ENCODE data around the gene CCT2.
A peak's percentile ranks its signal among the peaks of the same experiment; 100 is the strongest.

The CCT2 gene

DNA sequence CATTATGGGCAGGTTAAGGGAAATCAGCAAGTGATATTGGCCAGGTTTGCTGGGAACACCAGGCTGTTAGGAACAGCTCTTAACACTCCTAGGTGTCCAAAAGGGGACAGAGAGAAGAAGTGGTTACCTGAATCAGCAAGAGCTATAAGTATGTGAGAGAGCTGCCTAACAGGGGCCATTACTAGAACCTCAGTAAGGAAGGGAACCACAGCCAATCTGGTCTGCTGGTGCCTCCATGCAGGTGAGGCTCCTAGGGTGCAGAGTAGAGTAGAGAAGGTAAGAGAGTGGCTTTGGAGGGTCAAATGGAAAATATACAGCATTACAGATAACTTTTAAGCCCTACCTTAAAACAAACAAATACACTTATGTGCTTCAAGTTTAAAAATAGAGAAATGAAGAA, 36.6 kb upstream of the CCT2 start:
- TF ChIP-seq, protein P1, sequence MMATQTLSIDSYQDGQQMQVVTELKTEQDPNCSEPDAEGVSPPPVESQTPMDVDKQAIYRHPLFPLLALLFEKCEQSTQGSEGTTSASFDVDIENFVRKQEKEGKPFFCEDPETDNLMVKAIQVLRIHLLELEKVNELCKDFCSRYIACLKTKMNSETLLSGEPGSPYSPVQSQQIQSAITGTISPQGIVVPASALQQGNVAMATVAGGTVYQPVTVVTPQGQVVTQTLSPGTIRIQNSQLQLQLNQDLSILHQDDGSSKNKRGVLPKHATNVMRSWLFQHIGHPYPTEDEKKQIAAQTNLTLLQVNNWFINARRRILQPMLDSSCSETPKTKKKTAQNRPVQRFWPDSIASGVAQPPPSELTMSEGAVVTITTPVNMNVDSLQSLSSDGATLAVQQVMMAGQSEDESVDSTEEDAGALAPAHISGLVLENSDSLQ (IDR thresholded peaks at IDR 0.05): no peak
- TF ChIP-seq FOXK2 (IDR thresholded peaks at IDR 0.05) (no peak), ZNF384 (IDR thresholded peaks at IDR 0.05) (no peak), NFRKB (IDR thresholded peaks at IDR 0.05) (no peak), FOXM1 (IDR thresholded peaks at IDR 0.05; ENCODE audit: borderline replicate concordance) (no peak), L3MBTL2 (conservative IDR thresholded peaks at IDR 0.05) (no peak), SP1 (IDR thresholded peaks at IDR 0.05) (no peak), ELF4 (IDR thresholded peaks at IDR 0.05) (no peak), BHLHE40 (IDR thresholded peaks at IDR 0.05; ENCODE audit: borderline replicate concordance) (no peak), CTBP1 (IDR thresholded peaks at IDR 0.05; ENCODE audit: borderline replicate concordance) (no peak)
- no peak for DNase-seq (ENCODE audit: extremely low spot score)
- CTCF ChIA-PET: interaction anchor here (0.6 kb wide), 1 partner anchor 59 kb away, joined by 3 read pairs; no protein-coding TSS in a partner anchor
- POLR2A ChIA-PET: no interaction called here

DNA sequence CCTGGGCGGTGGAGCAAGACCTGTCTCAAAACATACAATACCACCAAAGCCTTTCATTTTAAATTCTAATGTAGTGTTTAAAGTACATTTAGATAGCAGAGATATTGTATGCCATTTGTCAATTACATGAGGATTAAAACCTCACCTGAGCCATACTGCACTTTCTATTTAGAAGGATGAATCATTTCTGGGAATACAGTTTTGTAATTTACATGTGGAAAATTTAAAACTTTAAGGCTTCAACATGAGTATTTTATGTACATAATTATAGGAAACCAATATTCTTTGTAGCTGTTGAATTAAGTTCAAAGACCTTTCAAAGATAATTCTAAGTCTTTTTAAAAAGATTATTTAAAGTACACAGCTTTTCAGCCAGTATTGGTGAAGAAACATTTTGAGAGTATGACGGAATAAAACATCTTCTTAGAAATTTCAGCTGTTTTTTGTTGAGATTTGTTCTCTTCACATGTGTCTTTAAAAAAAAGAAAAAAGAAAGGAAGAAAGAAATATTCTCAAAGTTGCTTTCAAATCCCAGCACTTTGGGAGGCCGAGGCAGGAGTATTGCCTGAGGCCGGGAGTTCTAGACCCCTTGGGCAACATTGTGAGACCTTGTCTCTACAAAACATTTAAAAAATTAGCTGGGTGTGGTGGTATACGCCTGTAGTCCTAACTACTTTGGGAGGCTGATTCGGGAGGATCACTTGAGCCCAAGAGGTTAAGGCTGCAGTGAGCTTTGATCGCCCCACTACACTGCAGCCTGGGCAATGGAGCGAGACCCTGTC, 34.5 kb upstream of the CCT2 start:
- POLR2A ChIA-PET: no interaction called here
- TF ChIP-seq L3MBTL2 (conservative IDR thresholded peaks at IDR 0.05): no peak
- no peak for TF ChIP-seq NFRKB (IDR thresholded peaks at IDR 0.05)
- no peak for TF ChIP-seq BHLHE40 (IDR thresholded peaks at IDR 0.05; ENCODE audit: borderline replicate concordance)
- TF ChIP-seq SUZ12 (IDR thresholded peaks at IDR 0.05): no peak
- TF ChIP-seq FOXA1 (IDR thresholded peaks at IDR 0.05): no peak
- TF ChIP-seq ZNF384 (IDR thresholded peaks at IDR 0.05): no peak
- TF ChIP-seq FOXK2 (IDR thresholded peaks at IDR 0.05): no peak
- TF ChIP-seq FOXM1 (IDR thresholded peaks at IDR 0.05; ENCODE audit: borderline replicate concordance): no peak
- TF ChIP-seq, protein P1 (IDR thresholded peaks at IDR 0.05): no peak
- TF ChIP-seq CTBP1 (IDR thresholded peaks at IDR 0.05; ENCODE audit: borderline replicate concordance): no peak
- TF ChIP-seq HDGF (IDR thresholded peaks at IDR 0.05; ENCODE audit: borderline replicate concordance): no peak
- no peak for TF ChIP-seq ELF4 (IDR thresholded peaks at IDR 0.05)
- no peak for TF ChIP-seq ARNT (IDR thresholded peaks at IDR 0.05)
- CTCF ChIA-PET: no interaction called here
- DNase-seq (ENCODE audit: extremely low spot score): no peak

DNA sequence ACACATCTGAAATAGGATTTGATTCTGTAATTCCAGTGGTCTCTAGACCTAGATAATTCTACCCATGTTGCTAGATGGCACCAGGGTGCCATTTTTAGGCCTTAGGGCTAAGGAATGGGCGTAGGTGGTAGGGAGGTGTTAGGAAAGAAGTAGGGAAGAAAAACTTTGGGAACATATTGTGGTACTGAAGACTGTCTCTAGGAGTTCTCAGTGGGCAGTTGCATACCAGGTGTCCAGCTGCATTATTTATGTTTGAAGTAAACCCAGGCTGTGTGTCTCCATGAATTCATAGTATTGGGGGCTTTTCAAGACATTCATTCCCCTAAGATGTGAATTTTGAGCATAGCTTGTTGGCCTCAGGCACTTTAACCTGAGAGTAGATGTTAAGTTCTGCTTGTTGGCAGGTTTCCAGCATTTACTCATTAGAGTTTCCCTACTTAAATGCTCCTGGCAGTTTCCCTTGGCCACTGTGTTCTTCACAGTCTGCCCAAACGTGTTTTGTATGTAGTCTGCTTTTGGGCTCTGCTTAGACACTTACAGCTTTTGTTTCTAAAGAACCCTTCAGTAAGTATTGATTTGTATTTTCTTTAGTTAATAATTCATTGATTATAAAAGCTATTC, 31.5 kb upstream of the CCT2 start:
- TF ChIP-seq SUZ12 (IDR thresholded peaks at IDR 0.05) (no peak), BHLHE40 (IDR thresholded peaks at IDR 0.05; ENCODE audit: borderline replicate concordance) (no peak), FOXM1 (IDR thresholded peaks at IDR 0.05; ENCODE audit: borderline replicate concordance) (no peak), FOXK2 (IDR thresholded peaks at IDR 0.05) (no peak), ZNF384 (IDR thresholded peaks at IDR 0.05) (no peak), NFRKB (IDR thresholded peaks at IDR 0.05) (no peak), ELF4 (IDR thresholded peaks at IDR 0.05) (no peak), CTBP1 (IDR thresholded peaks at IDR 0.05; ENCODE audit: borderline replicate concordance) (no peak), ARNT (IDR thresholded peaks at IDR 0.05) (no peak), TARDBP (IDR thresholded peaks at IDR 0.05) (no peak), SP1 (IDR thresholded peaks at IDR 0.05) (no peak), L3MBTL2 (conservative IDR thresholded peaks at IDR 0.05) (no peak), LEF1 (IDR thresholded peaks at IDR 0.05; ENCODE audit: borderline replicate concordance) (no peak), HDGF (IDR thresholded peaks at IDR 0.05; ENCODE audit: borderline replicate concordance) (no peak), FOXA1 (IDR thresholded peaks at IDR 0.05) (no peak)
- TF ChIP-seq, protein P1 (IDR thresholded peaks at IDR 0.05): no peak
- CTCF ChIA-PET: no interaction called here
- POLR2A ChIA-PET: no interaction called here
- DNase-seq (ENCODE audit: extremely low spot score): peak; percentile 25

DNA sequence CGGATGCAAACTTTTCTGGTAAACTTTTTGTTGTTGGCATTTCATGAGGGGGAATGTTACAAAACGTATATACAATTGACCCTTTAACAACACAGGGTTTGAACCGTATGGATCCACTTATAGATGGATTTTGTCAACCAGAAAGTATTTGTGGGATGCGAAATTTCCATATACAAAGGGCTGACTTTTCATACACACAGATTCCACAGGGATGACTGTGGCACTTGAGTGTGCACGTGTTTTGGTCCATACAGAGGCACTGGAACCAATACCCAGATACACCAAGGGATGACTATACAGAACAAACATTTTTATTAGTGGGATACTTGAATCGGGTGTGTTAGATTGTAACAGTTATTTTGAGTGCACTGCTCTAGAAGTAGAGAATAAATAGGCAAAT, 29.8 kb upstream of the CCT2 start:
- CTCF ChIA-PET: interaction anchor here (0.6 to 1.5 kb wide), 2 partner anchors 15 to 91 kb away, joined by 3 to 8 read pairs; no protein-coding TSS in a partner anchor

More for the DNA sequence above, 29.8 kb upstream of the CCT2 start:
- POLR2A ChIA-PET: no interaction called here
- DNase-seq (ENCODE audit: extremely low spot score): no peak
- TF ChIP-seq HDGF (IDR thresholded peaks at IDR 0.05; ENCODE audit: borderline replicate concordance): no peak
- TF ChIP-seq FOXK2 (IDR thresholded peaks at IDR 0.05): no peak
- TF ChIP-seq, protein P1 (IDR thresholded peaks at IDR 0.05): no peak
- TF ChIP-seq ZNF384 (IDR thresholded peaks at IDR 0.05): no peak
- TF ChIP-seq L3MBTL2 (conservative IDR thresholded peaks at IDR 0.05): no peak
- no peak for TF ChIP-seq ELF4 (IDR thresholded peaks at IDR 0.05)
- TF ChIP-seq NFRKB (IDR thresholded peaks at IDR 0.05): no peak
- no peak for TF ChIP-seq FOXA1 (IDR thresholded peaks at IDR 0.05)
- TF ChIP-seq ARNT (IDR thresholded peaks at IDR 0.05): no peak
- no peak for TF ChIP-seq SUZ12 (IDR thresholded peaks at IDR 0.05)
- no peak for TF ChIP-seq FOXM1 (IDR thresholded peaks at IDR 0.05; ENCODE audit: borderline replicate concordance)
- no peak for TF ChIP-seq TARDBP (IDR thresholded peaks at IDR 0.05)
- TF ChIP-seq CTBP1 (IDR thresholded peaks at IDR 0.05; ENCODE audit: borderline replicate concordance): no peak
- TF ChIP-seq LEF1 (IDR thresholded peaks at IDR 0.05; ENCODE audit: borderline replicate concordance): no peak
- no peak for TF ChIP-seq SP1 (IDR thresholded peaks at IDR 0.05)
- no peak for TF ChIP-seq BHLHE40 (IDR thresholded peaks at IDR 0.05; ENCODE audit: borderline replicate concordance)
